ENCODE measurements around the gene DRD4.

DNA sequence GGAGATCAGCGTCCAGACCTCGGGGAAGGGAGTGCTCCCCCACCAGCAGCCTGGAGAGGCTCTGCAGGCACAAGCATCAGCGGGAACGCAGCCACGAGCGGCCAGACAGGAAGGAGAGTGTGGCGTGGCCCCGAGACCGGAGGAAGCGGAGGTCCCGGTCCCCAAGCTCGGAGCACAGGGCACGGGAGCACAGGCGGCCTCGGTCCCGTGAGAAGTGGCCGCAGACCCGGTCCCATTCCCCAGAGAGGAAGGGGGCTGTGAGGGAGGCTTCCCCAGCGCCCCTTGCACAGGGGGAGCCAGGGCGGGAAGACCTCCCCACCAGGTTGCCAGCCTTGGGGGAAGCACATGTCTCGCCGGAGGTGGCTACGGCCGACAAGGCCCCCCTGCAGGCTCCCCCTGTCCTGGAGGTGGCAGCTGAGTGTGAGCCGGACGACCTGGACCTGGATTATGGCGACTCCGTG, 28.2 kb upstream of the DRD4 start:
- TF ChIP-seq, protein P1, sequence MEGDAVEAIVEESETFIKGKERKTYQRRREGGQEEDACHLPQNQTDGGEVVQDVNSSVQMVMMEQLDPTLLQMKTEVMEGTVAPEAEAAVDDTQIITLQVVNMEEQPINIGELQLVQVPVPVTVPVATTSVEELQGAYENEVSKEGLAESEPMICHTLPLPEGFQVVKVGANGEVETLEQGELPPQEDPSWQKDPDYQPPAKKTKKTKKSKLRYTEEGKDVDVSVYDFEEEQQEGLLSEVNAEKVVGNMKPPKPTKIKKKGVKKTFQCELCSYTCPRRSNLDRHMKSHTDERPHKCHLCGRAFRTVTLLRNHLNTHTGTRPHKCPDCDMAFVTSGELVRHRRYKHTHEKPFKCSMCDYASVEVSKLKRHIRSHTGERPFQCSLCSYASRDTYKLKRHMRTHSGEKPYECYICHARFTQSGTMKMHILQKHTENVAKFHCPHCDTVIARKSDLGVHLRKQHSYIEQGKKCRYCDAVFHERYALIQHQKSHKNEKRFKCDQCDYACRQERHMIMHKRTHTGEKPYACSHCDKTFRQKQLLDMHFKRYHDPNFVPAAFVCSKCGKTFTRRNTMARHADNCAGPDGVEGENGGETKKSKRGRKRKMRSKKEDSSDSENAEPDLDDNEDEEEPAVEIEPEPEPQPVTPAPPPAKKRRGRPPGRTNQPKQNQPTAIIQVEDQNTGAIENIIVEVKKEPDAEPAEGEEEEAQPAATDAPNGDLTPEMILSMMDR (IDR thresholded peaks at IDR 0.05) = no peak
- TF ChIP-seq POLR2AphosphoS5 (IDR thresholded peaks at IDR 0.05) = no peak

Data from sigmoid colon (tissue), 4 donors.